H9 (cell line): ENCODE results near the gene SEPTIN6. TPM values are rescaled to one million over a fixed set of nuclear protein-coding genes. Genes with fewer than 3 reads are reported as not detected.

ENCODE experiments used
- DNase-seq: peaks from one replicate; pipeline ENCODE4 v3.0.0-alpha.2; 2017
- H2AFZ ChIP-seq: one replicate; pipeline ENCODE4 v1.6.1; 2013; ENCODE audit warnings: mild to moderate bottlenecking, low read length, control low read depth, moderate library complexity
- H2AK5ac ChIP-seq: 2 replicates; pipeline ENCODE4 v1.6.1; 2013; ENCODE audit warnings: low read length, control low read depth, mixed read lengths; ENCODE audit not compliant: insufficient read length
- H2BK120ac ChIP-seq: one replicate; pipeline ENCODE4 v1.6.1; 2013; ENCODE audit warnings: low read depth, mild to moderate bottlenecking, low read length, control low read depth, inconsistent platforms; ENCODE audit not compliant: poor library complexity, severe bottlenecking
- H2BK12ac ChIP-seq: 2 replicates; pipeline ENCODE4 v1.6.1; 2013; ENCODE audit warnings: low read length, control low read depth, mixed read lengths, low read depth; ENCODE audit not compliant: insufficient read length
- H2BK15ac ChIP-seq: 2 replicates; pipeline ENCODE4 v1.6.1; 2013; ENCODE audit warnings: low read depth, low read length, control low read depth
- H2BK20ac ChIP-seq: one replicate; pipeline ENCODE4 v1.6.1; 2013; ENCODE audit warnings: low read depth, mild to moderate bottlenecking, low read length, control low read depth, inconsistent platforms; ENCODE audit not compliant: poor library complexity, severe bottlenecking
- H2BK5ac ChIP-seq: 2 replicates; pipeline ENCODE4 v1.6.1; 2013; ENCODE audit warnings: low read length, control low read depth, mixed read lengths; ENCODE audit not compliant: insufficient read length
- H3K14ac ChIP-seq: 2 replicates; pipeline ENCODE4 v1.6.1; 2013; ENCODE audit warnings: low read length, control low read depth; ENCODE audit not compliant: insufficient read depth
- H3K18ac ChIP-seq: 2 replicates; pipeline ENCODE4 v1.6.1; 2013; ENCODE audit warnings: low read depth, mild to moderate bottlenecking, mixed read lengths, low read length, control low read depth; ENCODE audit not compliant: insufficient read length
- H3K23ac ChIP-seq: 2 replicates; pipeline ENCODE4 v1.6.1; 2013; ENCODE audit warnings: low read length, control low read depth, mixed read lengths, low read depth; ENCODE audit not compliant: insufficient read length
- H3K23me2 ChIP-seq: 2 replicates; pipeline ENCODE4 v1.6.1; 2013; ENCODE audit warnings: low read depth, mild to moderate bottlenecking, mixed read lengths, low read length, control low read depth; ENCODE audit not compliant: insufficient read length, poor library complexity, severe bottlenecking
- H3K27ac ChIP-seq: 2 replicates; pipeline ENCODE4 v1.5.1; 2013; ENCODE audit warnings: low read length, control low read depth, mixed read lengths, low read depth; ENCODE audit not compliant: insufficient read length
- H3K27me3 ChIP-seq: 2 replicates; pipeline ENCODE4 v1.6.1; 2013; ENCODE audit warnings: low read length, control low read depth, inconsistent platforms; ENCODE audit not compliant: insufficient read depth
- H3K4ac ChIP-seq: 2 replicates; pipeline ENCODE4 v1.6.1; 2013; ENCODE audit warnings: low read depth, mild to moderate bottlenecking, control low read depth, inconsistent platforms, low read length, moderate library complexity
- H3K4me1 ChIP-seq: 2 replicates; pipeline ENCODE4 v1.6.1; 2013; ENCODE audit warnings: low read length, control low read depth, inconsistent platforms; ENCODE audit not compliant: insufficient read depth
- H3K4me2 ChIP-seq: 2 replicates; pipeline ENCODE4 v1.6.1; 2013; ENCODE audit warnings: low read length, control low read depth, mixed read lengths; ENCODE audit not compliant: insufficient read length, insufficient read depth
- H3K56ac ChIP-seq: 2 replicates; pipeline ENCODE4 v1.6.1; 2013; ENCODE audit warnings: low read depth, mild to moderate bottlenecking, mixed read lengths, low read length, control low read depth; ENCODE audit not compliant: insufficient read length
- H3K79me1 ChIP-seq: 2 replicates; pipeline ENCODE4 v1.6.1; 2013; ENCODE audit warnings: low read depth, mild to moderate bottlenecking, moderate library complexity, low read length, control low read depth, inconsistent platforms; ENCODE audit not compliant: insufficient read depth, poor library complexity, severe bottlenecking
- H3K79me2 ChIP-seq: 2 replicates; pipeline ENCODE4 v1.6.1; 2013; ENCODE audit warnings: low read length, control low read depth, inconsistent platforms; ENCODE audit not compliant: insufficient read depth
- H3K9ac ChIP-seq: 2 replicates; pipeline ENCODE4 v1.6.1; 2013; ENCODE audit warnings: low read length, control low read depth, mixed read lengths; ENCODE audit not compliant: insufficient read length; ENCODE audit errors: extremely low read depth
- H3K9me3 ChIP-seq: one replicate; pipeline ENCODE4 v1.6.1; 2013; ENCODE audit warnings: low read depth, low read length, inconsistent platforms; ENCODE audit not compliant: control insufficient read depth
- H3T11ph ChIP-seq: one replicate; pipeline ENCODE4 v1.6.1; 2013; ENCODE audit warnings: mild to moderate bottlenecking, low read length, control low read depth, inconsistent platforms
- H4K20me1 ChIP-seq: one replicate; pipeline ENCODE4 v1.6.1; 2013; ENCODE audit not compliant: control insufficient read depth, insufficient read length, insufficient read depth
- H4K5ac ChIP-seq: 2 replicates; pipeline ENCODE4 v1.6.1; 2013; ENCODE audit warnings: low read depth, mild to moderate bottlenecking, mixed read lengths, low read length, control low read depth; ENCODE audit not compliant: insufficient read length
- H4K8ac ChIP-seq: replicated peaks from 2 replicates; pipeline ENCODE4 v1.6.1; 2013; ENCODE audit warnings: low read length, control low read depth, mixed read lengths, low read depth; ENCODE audit not compliant: insufficient read length
- H4K91ac ChIP-seq: 2 replicates; pipeline ENCODE4 v1.6.1; 2013; ENCODE audit warnings: low read depth, mild to moderate bottlenecking, moderate library complexity, mixed read lengths, low read length, control low read depth; ENCODE audit not compliant: insufficient read length
- H3K27ac Mint-ChIP-seq, 3 experiments: 2 replicates in 2 of 3; 3 replicates in 1 of 3; pipeline ENCODE4 v1.8.0; 2020 to 2021; ENCODE audit warnings: mixed read lengths in 3 of 3, mild to moderate bottlenecking in 1 of 3, moderate library complexity in 1 of 3
- H3K27me3 Mint-ChIP-seq: 2 replicates; pipeline ENCODE4 v1.8.0; 2021; ENCODE audit warnings: low read depth, mild to moderate bottlenecking, moderate library complexity, mixed read lengths
- H3K36me3 Mint-ChIP-seq, 3 experiments: 2 replicates in 2 of 3; 3 replicates in 1 of 3; pipeline ENCODE4 v1.8.0; 2020 to 2021; ENCODE audit warnings: low read depth in 3 of 3, mixed read lengths in 3 of 3; ENCODE audit not compliant: insufficient read depth in 1 of 3
- H3K4me1 Mint-ChIP-seq, 2 experiments: 2 replicates each; pipeline ENCODE4 v1.8.0; 2020; ENCODE audit warnings: mixed read lengths in 2 of 2
- H3K4me3 Mint-ChIP-seq, 2 experiments: 2 replicates in 1 of 2; 3 replicates in 1 of 2; pipeline ENCODE4 v1.8.0; 2020 to 2021; ENCODE audit warnings: mild to moderate bottlenecking in 2 of 2, mixed read lengths in 2 of 2, moderate library complexity in 1 of 2
- H3K9me3 Mint-ChIP-seq, 2 experiments: 2 replicates in 1 of 2; 3 replicates in 1 of 2; pipeline ENCODE4 v1.8.0; 2020; ENCODE audit warnings: mild to moderate bottlenecking in 2 of 2, mixed read lengths in 2 of 2, moderate library complexity in 1 of 2
- CTCF ChIP-seq: fragments of 200-600 bp; sonication (generic); conservative IDR thresholded peaks from 3 replicates; pipeline ENCODE4 v1.8.0; 2021; ENCODE audit warnings: antibody characterized with exemption, mild to moderate bottlenecking
- WGBS: extraction: QIAGEN DNeasy Blood & Tissue Kit; methylation state at CpG from one replicate; pipeline ENCODE4 v1.1.7; 2013; ENCODE audit warnings: missing lambda C conversion rate, low lambda C conversion rate, mixed read lengths; ENCODE audit not compliant: insufficient read length; ENCODE audit errors: extremely low coverage; 5-methylcytosine and 5-hydroxymethylcytosine counted together
- total RNA-seq: library from RNA; stranded (reverse); gene quantifications from 2 replicates; pipeline ENCODE4 v1.2.1, GENCODE V29; 2021

Gene SEPTIN6
- total RNA-seq, 1 experiment from 2014 or later, result 23.1 TPM

DNA sequence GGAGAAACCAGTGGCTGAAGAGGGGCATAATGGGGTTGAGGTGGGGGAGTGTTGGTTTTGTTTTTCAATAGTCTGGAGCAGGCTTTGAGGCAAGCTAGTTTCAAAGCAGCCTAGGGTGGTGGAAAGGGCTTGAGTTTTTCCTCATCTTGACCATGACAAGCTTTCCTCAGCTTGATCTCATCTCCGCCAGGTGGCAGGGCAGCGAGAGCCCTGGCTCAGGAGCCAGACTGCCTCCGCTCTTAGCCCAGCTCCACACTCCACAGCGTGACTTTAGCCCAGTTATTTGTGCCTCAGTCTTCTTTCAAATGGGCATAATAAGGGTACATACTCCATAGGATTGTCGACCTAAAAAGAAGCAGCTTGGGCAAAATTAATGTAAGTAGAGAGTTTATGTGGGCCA is 35.5 kb upstream of the SEPTIN6 start:
- no peak overlapping the region for H3K14ac ChIP-seq
- no peak overlapping the region for H3K9ac ChIP-seq
- no peak overlapping the region for H4K5ac ChIP-seq
- H3K23ac ChIP-seq, result no peak overlapping the region
- H3K36me3 Mint-ChIP-seq, result peaks cover 1 to 3% (median 3%) of the 10 kb centered on the region in 3 experiments; a peak in 5 of 7 replicates
- TF ChIP-seq CTCF, result peak; percentile 53; the same call in 2 of the 3 replicates
- no peak overlapping the region for H2BK120ac ChIP-seq
- no peak overlapping the region for H2BK15ac ChIP-seq
- no peak overlapping the region for H2BK5ac ChIP-seq
- WGBS, result no CpG with 5 or more reads among the region's 5 CpGs
- peaks cover 29% of the 10 kb centered on the region for H3K9me3 ChIP-seq
- H3K4me3 Mint-ChIP-seq, result no peak overlapping the region
- no peak overlapping the region for H3K4me2 ChIP-seq
- H3K23me2 ChIP-seq, result peaks cover 3% of the 10 kb centered on the region
- H3K27ac ChIP-seq, result no peak overlapping the region
- no peak overlapping the region for H2AFZ ChIP-seq
- no peaks in the 10 kb centered on the region; the same call in 1 of the 2 replicates for H3K4me1 ChIP-seq
- no peak overlapping the region for H2AK5ac ChIP-seq
- H4K91ac ChIP-seq, result no peak overlapping the region
- H4K20me1 ChIP-seq, result no peaks in the 10 kb centered on the region
- H3K79me1 ChIP-seq, result no peaks in the 10 kb centered on the region
- H3K18ac ChIP-seq, result no peak overlapping the region
- no peak overlapping the region for H4K8ac ChIP-seq
- H3T11ph ChIP-seq, result no peak overlapping the region
- H3K79me2 ChIP-seq, result no peaks in the 10 kb centered on the region
- peaks cover 9% of the 10 kb centered on the region for H3K27me3 Mint-ChIP-seq
- no peak overlapping the region for H3K4ac ChIP-seq
- H2BK12ac ChIP-seq, result no peak overlapping the region
- no peaks in the 10 kb centered on the region for H3K27me3 ChIP-seq
- DNase-seq, result peak; percentile 52
- no peak overlapping the region for H3K56ac ChIP-seq
- H3K27ac Mint-ChIP-seq, result no peak overlapping the region
- peaks cover 5 to 6% of the 10 kb centered on the region in 2 experiments; a peak in 2 of 4 replicates for H3K4me1 Mint-ChIP-seq
- H2BK20ac ChIP-seq, result no peak overlapping the region
- H3K9me3 Mint-ChIP-seq, result peaks cover 56 to 61% of the 10 kb centered on the region in 2 experiments
